Testis (tissue), 3 donors: ENCODE data around the gene ANKS4B. TPM values are rescaled to one million over a fixed set of nuclear protein-coding genes. Genes with fewer than 3 reads are reported as not detected.

ENCODE experiments used
- DNase-seq: peaks from one replicate; pipeline ENCODE4 v3.0.0-alpha.2; 2019
- H3K27ac ChIP-seq, 2 donors: fragments of 200-600 bp; sonication (generic); one replicate each; pipeline ENCODE4 v1.5.1; 2019
- H3K27me3 ChIP-seq: fragments of 200-600 bp; sonication (generic); one replicate; pipeline ENCODE4 v1.5.1; 2019
- H3K36me3 ChIP-seq: fragments of 200-600 bp; sonication (generic); one replicate; pipeline ENCODE4 v1.5.1; 2017; ENCODE audit warnings: low read depth; ENCODE audit errors: missing control alignments
- H3K4me1 ChIP-seq: fragments of 200-600 bp; sonication (generic); one replicate; pipeline ENCODE4 v1.5.1; 2019
- H3K4me3 ChIP-seq, 2 donors: fragments of 200-600 bp; sonication (generic); one replicate each; pipeline ENCODE4 v1.5.1; 2017 to 2019
- H3K9me3 ChIP-seq: fragments of 200-600 bp; sonication (generic); one replicate; pipeline ENCODE4 v1.5.1; 2017
- CTCF ChIP-seq, 3 experiments: fragments of 450-650 bp in 2 of 3; fragments of 200-600 bp in 1 of 3; sonication (generic) in 1 of 3; IDR thresholded peaks; one replicate each; pipeline ENCODE4 v1.5.1; 2016 to 2019; ENCODE audit warnings: antibody characterized with exemption in 3 of 3, mild to moderate bottlenecking in 2 of 3, moderate library complexity in 1 of 3
- POLR2A ChIP-seq: fragments of 450-650 bp; IDR thresholded peaks from one replicate; pipeline ENCODE4 v1.6.1; 2017; ENCODE audit warnings: antibody characterized with exemption, mild to moderate bottlenecking, moderate library complexity
- WGBS, 2 donors: methylation state at CpG; one replicate each; pipeline ENCODE4 v1.1.5; 2018; 5-methylcytosine and 5-hydroxymethylcytosine counted together
- intact Hi-C: fragments of 100-400 bp; cut with DNase I; formaldehyde crosslinking; loops from one replicate; pipeline ENCODE4 v1.15.1; 2023; ENCODE audit warnings: low total_unique reads
- polyA plus RNA-seq: library from polyadenylated mRNA; stranded (reverse); fragments of 350-450 nt; fragmentation: Illumina TruSeq; extraction: RNeasy Lipid Tissue Mini Kit (QIAGEN cat#74804); gene quantifications from one replicate; pipeline ENCODE4 v1.2.3, GENCODE V29; 2014; ENCODE audit warnings: low read depth, low replicate concordance; ENCODE audit not compliant: insufficient read depth
- total RNA-seq, 2 donors: library from RNA; depleted of rRNA; stranded (reverse); fragments of >200 nt; gene quantifications; one replicate each; pipeline ENCODE4 v1.2.3, GENCODE V29; 2016

Gene ANKS4B
- total and polyA plus RNA-seq, 3 donors from 2014 or later = 0.12 to 0.40 (median 0.24) TPM

GRCh38 chr16:21227866-21228265 is 5.6 kb upstream of the ANKS4B start:
- no peak for DNase-seq

GRCh38 chr16:21228361-21228872 is 5.1 kb upstream of the ANKS4B start:
- intact Hi-C loops = no loop called here
- Histone ChIP-seq H3K27ac (no peak overlapping the region), H3K4me3 (no peak overlapping the region), H3K4me1 (peaks cover 4% of the 10 kb centered on the region), H3K27me3 (no peaks in the 10 kb centered on the region), H3K36me3 (no peaks in the 10 kb centered on the region), H3K9me3 (no peaks in the 10 kb centered on the region)
- DNase-seq = no peak
- no peak for TF ChIP-seq CTCF (IDR thresholded peaks at IDR 0.05)
- TF ChIP-seq POLR2A = no peak
- WGBS, 2 donors = 59 to 60% methylated on average over 2 of the region's 2 CpGs

More at GRCh38 chr16:21227866-21228265, 5.6 kb upstream of the ANKS4B start:
- H3K27ac ChIP-seq = no peak overlapping the region
- no peaks in the 10 kb centered on the region for H3K27me3 ChIP-seq
- H3K4me1 ChIP-seq = peaks cover 4% of the 10 kb centered on the region
- H3K9me3 ChIP-seq = no peaks in the 10 kb centered on the region
- intact Hi-C loops = no loop called here
- H3K4me3 ChIP-seq = no peak overlapping the region
- H3K36me3 ChIP-seq = no peaks in the 10 kb centered on the region
- TF ChIP-seq POLR2A = no peak
- TF ChIP-seq CTCF (IDR thresholded peaks at IDR 0.05) = no peak

- intact Hi-C loops = no loop called here
- no peaks in the 10 kb centered on the region for H3K36me3 ChIP-seq
- no peaks in the 10 kb centered on the region for H3K27me3 ChIP-seq
- no peak for TF ChIP-seq POLR2A
- no peak for TF ChIP-seq CTCF (IDR thresholded peaks at IDR 0.05)
- no peak overlapping the region for H3K4me3 ChIP-seq
- H3K4me1 ChIP-seq = no peaks in the 10 kb centered on the region
- no peak for DNase-seq
- no peak overlapping the region for H3K27ac ChIP-seq
- no peaks in the 10 kb centered on the region for H3K9me3 ChIP-seq
- WGBS, 2 donors = 93% methylated on average over 1 of the region's 1 CpG
Observed at GRCh38 chr16:21233045-21233520, 416 bp upstream of the ANKS4B start.

- TF ChIP-seq CTCF (IDR thresholded peaks at IDR 0.05) (no peak), POLR2A (no peak)
- intact Hi-C loops = no loop called here
- H3K27me3 ChIP-seq = no peaks in the 10 kb centered on the region
- H3K36me3 ChIP-seq = no peaks in the 10 kb centered on the region
- no peaks in the 10 kb centered on the region for H3K9me3 ChIP-seq
- no peak for DNase-seq
- H3K4me1 ChIP-seq = no peaks in the 10 kb centered on the region
- H3K27ac ChIP-seq = no peak overlapping the region
- no peak overlapping the region for H3K4me3 ChIP-seq
- 79 to 86% methylated on average over 3 of the region's 3 CpGs for WGBS, 2 donors
Observed at GRCh38 chr16:21235199-21235585, 1.7 kb downstream of the ANKS4B start.

GRCh38 chr16:21236831-21237230 is 3.3 kb downstream of the ANKS4B start:
- no peak for TF ChIP-seq CTCF (IDR thresholded peaks at IDR 0.05)
- TF ChIP-seq POLR2A = no peak
- DNase-seq = no peak
- no peaks in the 10 kb centered on the region for H3K4me1 ChIP-seq
- no peaks in the 10 kb centered on the region for H3K36me3 ChIP-seq
- no peaks in the 10 kb centered on the region for H3K27me3 ChIP-seq
- no peaks in the 10 kb centered on the region for H3K9me3 ChIP-seq
- 74 to 95% methylated on average over 5 of the region's 5 CpGs for WGBS, 2 donors
- H3K27ac ChIP-seq = no peak overlapping the region
- intact Hi-C loops = no loop called here
- no peak overlapping the region for H3K4me3 ChIP-seq
